GM18873 (cell line): ENCODE data around the gene FXR2.

Experiments
- ATAC-seq: cut with Tn5 transposase; IDR thresholded peaks from one replicate; pipeline ENCODE4 v1.9.1; 2021; ENCODE audit warnings: mild to moderate bottlenecking, moderate library complexity, moderate number of reproducible peaks; ENCODE audit not compliant: unreplicated experiment, low FRiP score

Gene FXR2

DNA sequence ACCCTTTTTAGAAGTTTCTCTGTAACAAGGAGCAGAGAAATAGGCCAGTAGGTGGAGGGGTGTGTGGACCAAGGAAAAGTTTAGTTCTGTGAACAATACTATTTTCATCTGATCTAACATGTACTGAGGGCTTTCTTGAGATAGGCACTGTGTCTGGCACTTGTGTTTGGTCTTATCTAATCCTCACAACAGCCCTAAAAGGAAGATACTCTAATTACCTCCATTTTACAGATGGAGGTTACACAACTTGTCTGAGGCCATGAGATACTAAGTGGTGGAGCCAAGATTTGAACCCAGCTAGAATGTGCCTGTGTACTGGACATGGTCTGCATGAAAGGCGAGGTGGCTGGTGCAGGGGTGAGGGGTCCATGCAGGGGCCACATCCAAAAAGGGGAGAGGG lies 61.3 kb downstream of the FXR2 start:
- ATAC-seq = no peak

DNA sequence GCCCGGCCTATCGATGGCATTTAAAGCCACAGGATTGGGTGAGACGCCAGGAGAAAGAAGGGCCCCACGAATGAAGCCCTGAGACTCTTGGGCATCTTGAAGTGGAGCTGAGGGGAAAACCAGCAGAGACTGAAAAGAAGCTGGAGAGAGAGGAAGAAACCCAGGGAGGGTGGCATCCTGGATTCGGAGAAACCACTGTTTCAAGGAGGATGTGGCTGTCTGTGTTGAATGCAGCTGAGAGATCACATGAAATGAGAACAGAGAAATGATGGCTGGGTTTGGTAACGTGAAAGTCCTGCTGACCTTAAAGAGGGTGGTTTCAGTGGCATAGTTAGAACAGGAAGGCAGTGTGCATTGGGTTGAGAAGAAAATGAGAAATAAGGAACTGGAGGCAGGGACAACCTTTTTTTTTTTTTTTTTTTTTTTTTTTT lies 62.1 kb downstream of the FXR2 start:
- peak; percentile 57 for ATAC-seq

DNA sequence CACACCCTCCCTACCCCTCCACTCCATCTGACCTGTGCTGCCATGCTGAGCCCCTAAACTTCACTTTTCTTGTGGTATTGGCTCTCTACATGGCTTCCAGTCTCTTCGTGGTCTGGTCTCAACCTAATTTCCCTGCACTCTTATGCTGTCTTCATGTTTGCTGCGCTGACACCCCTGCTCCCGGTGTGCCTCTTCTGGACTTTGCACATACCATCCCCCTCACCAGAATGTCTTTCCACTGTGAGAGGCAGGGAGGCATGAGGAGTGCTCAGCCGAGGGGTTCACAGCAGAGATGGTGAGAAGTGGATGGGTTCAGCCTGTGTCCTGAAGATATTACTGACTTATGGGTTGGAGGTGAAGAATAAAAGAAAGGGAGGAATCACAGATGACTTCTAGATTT lies 63.3 kb downstream of the FXR2 start:
- no peak for ATAC-seq

DNA sequence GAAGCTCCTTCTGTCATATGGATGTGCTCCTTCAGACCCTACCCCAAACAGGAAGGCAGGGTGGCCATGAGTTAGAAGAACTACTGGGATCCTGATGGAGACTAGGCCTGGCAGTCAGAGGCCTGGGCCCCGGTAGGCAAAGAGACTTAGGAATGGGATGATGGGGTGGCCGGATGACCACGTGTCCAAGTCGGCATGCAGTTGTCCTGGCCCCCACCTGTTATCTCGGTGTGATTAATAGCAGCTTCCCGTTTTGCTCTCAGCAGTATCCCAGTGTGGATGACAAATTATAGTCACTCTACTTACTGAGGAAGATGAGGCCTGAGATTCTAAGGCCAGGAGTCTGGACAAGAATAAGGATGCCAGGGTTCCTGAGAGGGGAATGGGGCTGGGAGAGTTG lies 64.4 kb downstream of the FXR2 start:
- no peak for ATAC-seq

DNA sequence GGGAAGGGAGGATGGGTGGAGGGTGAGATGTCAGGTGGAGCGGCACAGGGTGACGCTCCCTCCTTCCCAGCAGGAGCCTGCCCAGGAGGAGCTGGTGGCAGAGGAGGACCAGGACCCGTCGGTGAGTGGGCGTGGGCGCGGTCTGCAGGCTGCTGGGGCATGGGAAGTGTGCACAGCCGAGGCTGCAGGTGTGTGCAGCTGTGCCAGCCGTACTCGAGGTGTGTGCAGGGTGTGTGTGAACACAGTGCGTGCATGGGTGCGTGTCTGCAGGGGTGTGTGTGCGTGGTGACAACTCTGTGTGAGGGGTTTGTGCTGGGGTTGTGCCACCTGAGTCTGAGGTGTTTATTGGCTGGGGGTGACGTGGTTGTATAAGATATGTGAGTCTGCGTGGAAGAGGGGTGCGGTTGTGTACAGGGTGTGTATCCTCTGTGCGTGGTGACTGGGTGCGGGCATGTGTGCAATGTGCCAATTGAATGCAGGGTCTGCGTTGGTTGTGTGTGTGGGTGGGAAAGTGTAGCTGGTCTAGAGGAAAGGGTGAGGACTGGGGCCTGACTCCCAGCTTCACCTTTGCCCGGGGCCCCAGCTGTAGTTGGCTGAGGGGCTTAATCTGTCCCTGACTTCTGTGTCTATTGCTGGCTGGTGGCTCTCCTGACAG lies 65.2 kb downstream of the FXR2 start:
- no peak for ATAC-seq

DNA sequence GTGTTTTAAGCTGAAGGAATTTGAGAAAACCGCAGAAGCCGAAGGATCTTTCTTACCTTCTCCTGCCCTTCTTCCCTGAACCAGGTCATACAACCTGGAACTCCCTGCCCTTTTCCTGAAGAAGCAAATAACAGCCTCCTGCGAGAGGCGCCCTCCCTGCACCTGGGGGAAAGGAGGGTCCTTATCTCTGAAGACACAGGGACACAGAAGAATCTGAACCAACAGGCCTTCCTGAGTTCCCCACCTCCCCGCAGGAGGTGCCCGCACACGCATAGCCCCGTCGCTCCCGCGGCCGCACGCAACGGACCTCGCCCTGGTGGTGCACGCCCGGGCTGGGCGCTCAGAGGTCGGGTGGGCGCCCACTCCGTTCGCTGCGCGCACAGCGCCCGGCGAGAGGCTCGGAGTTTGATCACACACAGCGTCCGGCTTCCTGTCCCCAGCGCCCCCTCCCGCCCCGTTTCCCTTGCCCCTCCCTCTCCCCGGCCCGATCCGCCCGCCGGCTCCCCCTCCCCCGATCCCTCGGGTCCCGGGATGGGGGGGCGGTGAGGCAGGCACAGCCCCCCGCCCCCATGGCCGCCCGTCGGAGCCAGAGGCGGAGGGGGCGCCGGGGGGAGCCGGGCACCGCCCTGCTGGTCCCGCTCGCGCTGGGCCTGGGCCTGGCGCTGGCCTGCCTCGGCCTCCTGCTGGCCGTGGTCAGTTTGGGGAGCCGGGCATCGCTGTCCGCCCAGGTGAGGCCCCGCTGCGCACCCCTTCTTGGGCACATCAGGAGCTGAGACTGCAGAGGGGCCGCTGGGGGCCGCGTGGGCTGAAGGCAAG lies 65.9 kb downstream of the FXR2 start, which contains the start of gene TNFSF12:
TSS of gene TNFSF12 (plus strand) at position 474 of the 816 bp plus-strand sequence. CDS start at position 570, 96 bp downstream.
- no peak for ATAC-seq

DNA sequence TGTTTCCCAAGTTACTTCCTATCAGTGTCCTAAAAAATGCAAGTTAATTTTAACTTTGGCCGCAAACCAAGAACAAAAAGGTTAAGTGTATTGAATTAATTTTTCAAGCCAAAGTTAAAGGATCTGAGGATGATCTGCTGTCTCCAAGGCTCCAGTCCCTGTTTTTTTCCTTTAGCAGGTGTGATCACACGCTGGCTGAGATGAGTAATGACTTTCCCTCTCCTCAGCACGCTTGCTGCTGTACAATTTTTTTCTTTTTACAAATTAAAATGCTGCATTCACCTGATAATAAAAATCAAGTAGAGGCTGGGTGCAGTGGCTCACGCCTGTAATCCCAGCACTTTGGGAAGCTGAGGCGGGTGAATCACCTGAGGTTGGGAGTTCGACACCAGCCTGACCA lies 69.8 kb downstream of the FXR2 start:
- no peak for ATAC-seq
